Activated CD8-positive, alpha-beta memory T cell treated with anti-CD3 and anti-CD28 coated beads, Interleukin-2, amount 50 U/mL, for 4 hours (primary cell): Measurements from ENCODE around the gene CFAP74.
"Not testable (repeated sequence)": the region's sequence is repeated elsewhere in the genome, so short reads cannot be mapped to it uniquely, and the experiment has no call there.

Experiments used
- DNase-seq: peaks from one replicate; pipeline ENCODE4 v3.0.0-alpha.2; 2020

Gene CFAP74

GRCh38 chr1:1893291-1893985 is 110.1 kb downstream of the CFAP74 start:
- no peak for DNase-seq

GRCh38 chr1:1892763-1893120 is 110.8 kb downstream of the CFAP74 start:
- no peak for DNase-seq

DNA sequence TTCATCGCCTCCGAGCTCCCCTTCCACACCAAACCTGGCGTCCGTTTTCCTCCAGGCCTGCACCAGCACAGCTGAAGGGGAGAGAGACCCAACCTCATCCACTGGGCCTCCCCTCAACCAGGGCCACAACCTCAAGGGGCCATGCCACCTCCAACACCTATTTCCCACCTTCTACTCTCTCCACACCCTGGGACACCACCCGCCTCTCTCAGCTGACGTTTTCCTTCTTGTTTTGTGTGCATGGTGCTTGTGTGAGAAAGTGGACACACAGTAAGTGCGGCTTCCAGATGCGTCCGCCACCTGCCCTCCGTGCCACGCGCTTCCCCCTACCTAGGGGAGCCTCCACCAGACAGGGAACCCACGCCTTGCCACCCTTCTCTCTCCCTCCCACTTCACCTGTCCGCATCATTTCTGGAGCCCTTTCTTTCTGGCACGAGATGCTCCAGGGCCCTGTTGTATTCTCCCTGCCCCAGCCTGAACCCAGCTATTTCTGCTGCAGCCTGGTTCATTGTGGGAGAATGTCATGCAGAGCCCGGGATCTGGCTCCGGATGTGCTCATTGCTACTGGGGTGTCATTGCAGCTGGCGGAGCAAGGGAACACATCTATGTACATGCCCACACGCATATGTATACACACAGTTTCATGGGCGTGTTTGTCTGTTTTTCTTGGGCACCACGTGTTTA is 111.4 kb downstream of the CFAP74 start:
- no peak for DNase-seq

DNA sequence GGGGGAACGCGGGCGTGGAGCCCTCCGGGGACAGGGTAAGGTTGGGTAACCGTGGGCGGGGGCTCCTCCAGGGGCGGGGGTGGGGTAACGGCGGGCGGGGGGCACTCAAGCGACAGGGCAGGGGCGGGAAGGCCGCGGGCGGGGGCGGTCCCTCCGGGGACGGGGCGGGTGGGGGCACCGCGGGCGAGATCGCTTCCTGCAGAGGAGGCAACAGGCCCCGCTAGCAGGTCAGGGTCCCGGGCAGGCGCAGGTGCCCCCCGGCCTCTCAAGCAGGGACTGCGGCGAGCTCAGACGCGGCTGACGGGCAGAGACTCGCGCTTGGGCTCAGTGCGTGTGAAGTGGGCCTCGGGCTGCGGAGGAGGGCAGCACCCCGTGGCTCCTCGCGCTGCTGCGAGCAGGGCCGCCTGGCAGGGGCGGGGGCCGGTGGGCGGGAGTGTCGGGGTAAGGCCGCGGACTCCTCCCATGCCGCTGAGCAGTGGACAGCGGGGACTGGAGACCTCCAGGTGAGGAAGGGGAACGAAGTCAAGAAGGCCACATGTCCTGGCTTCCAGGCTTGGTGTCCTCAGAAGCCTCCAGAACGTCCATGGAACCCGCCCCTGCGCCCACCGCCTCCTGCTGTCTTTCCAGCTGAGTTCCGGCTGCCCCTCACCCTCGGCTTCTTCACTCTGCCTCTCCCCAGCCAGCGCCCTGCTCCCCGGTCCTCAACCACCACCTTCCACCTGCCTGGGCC is 112.1 kb downstream of the CFAP74 start:
- peak; percentile 79 for DNase-seq

GRCh38 chr1:1890506-1891348 is 112.9 kb downstream of the CFAP74 start, which contains the start of gene GNB1:
Gene GNB1 (minus strand): TSS chr1:1891087. CDS start chr1:1825453, 65,634 bp downstream.
- peak; percentile 86 for DNase-seq

- DNase-seq = peak; percentile 40
These were observed 113.6 kb downstream of the CFAP74 start for GRCh38 chr1:1889847-1890505.

DNA sequence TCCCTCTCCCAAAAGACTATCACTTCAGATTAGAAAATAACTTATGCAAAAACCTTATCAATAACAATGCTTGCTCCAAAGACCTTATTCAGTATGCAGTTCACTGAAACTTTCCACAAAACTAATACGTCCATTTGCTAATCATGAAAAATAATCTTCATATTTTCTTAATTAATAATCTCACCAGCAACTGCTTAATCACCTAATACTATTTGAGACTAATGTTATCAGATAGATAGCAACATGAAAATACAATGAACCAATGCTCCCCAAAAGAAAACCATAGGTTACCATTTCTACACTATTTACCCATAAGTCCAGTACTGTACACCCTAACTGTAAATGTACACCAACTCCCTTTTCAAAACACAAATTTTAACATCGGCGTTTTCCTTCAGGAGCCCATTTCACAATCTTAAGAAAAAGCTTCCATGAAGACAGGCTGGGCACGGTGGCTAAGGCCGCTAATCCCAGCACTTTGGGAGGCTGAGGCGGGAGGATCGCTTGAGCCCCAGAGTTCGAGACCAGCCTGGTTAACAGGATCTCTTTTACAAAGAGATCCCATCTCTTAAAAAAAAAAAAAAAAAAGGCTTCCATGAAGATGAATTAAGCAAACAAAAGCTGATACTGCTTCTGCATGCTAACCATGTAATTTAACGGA is 114.4 kb downstream of the CFAP74 start:
- DNase-seq = no peak

- not testable (repeated sequence) for DNase-seq
These were observed 119.7 kb downstream of the CFAP74 start for GRCh38 chr1:1883890-1884289.

- no peak for DNase-seq
These were observed 120.3 kb downstream of the CFAP74 start for GRCh38 chr1:1883092-1883873.

- no peak for DNase-seq
These were observed 121.9 kb downstream of the CFAP74 start for GRCh38 chr1:1881727-1882126.

GRCh38 chr1:1880617-1881312 is 122.8 kb downstream of the CFAP74 start:
- no peak for DNase-seq

- DNase-seq = no peak
These were observed 123.6 kb downstream of the CFAP74 start for GRCh38 chr1:1879942-1880341.

- DNase-seq = no peak
These were observed 125.6 kb downstream of the CFAP74 start for GRCh38 chr1:1877865-1878436.

GRCh38 chr1:1876335-1876930 is 127.2 kb downstream of the CFAP74 start:
- no peak for DNase-seq

DNA sequence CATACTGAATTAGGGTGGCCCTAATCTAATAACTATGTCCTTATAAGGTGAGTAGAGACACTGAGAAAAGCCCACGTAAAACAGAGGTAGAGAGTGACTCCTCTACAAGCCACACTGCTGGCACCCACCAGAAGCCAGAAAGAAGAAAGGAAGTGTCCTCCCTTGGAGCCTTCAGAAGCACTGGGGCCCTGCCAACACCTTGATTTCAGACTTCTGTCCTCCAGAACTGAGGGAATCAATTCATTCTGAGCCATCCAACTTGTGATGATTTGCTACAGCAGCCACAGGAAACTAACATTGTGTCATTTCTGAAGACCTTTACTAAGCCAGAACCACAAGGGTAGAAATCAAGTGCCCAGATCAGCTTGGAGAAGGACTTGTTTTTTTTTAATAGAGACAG is 127.7 kb downstream of the CFAP74 start:
- DNase-seq = no peak

DNA sequence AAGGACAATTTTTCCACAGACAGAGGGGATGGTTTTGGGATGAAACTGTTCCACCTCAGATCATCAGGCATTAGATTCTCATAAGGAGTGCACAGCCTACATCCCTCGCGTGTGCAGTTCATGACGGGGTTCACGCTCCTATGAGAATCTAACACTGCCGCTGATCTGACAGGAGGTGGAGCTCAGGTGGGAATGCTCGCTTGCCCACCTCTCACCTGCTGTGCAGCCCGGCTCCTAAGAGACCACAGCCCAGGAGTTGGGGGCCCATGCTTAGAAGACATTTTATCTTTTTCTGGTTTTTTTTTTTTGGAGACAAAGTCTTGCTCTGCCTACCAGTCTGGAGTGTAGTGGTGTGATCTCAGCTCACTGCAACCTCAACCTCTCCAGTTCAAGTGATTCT is 128.7 kb downstream of the CFAP74 start:
- no peak for DNase-seq

- no peak for DNase-seq
These were observed 130.4 kb downstream of the CFAP74 start for GRCh38 chr1:1873186-1873585.

DNA sequence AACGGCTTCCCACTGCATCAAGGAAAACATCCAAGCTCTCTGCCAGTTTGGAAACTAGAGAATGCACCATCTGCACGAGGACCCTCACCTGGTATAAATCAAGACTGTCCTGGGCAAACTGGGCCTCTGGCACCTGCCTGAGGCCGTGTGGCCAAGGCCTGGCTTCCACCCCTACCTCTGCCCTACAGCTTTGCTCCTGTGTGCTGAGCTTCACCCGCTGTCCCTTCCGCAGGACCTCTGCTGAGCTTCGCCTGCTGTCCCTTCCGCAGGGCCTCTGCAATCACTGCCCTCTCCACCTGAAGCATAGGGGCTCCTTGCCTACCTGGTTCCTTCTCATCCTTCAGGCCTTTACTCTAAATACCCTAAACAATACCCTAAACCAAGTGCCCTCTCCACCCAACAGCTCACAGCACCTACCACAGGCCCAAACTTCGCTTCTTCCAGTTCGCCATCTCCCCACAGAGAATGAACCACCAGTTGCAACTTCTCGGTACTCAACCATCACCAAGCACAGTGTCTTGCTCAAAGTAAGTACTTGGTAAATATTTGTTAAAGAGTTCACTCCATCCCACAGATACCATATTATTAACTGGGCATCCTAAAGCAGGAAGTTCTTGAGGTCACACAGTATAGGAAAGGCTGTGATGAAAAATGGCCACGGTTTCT is 131.1 kb downstream of the CFAP74 start:
- no peak for DNase-seq
